CD4-positive, alpha-beta T cell treated with Interleukin-10 for 1 hour (primary cell): ENCODE data around the gene ZNF282.

Experiments
- DNase-seq: peaks from one replicate; pipeline ENCODE4 v3.0.0-alpha.2; 2020

The ZNF282 gene

DNA sequence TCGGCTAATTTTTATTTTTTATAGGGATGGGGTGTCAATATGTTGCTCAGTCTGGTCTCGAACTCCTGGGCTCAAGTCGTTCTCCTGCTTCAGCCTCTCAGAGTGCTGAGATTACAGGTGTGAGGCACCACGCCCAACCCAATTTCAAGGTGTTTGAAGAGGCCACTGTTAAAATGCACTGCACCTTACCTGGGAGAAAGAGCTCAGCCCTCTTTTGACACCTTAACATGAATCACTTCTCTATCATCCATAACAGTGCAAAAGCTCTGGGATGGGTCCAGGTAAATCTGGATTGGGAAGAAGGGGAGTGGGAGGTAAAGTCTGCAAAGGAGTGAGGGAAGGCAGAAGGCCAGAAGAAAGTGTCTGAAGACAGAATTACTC lies 557 bp upstream of the ZNF282 start:
- no peak for DNase-seq

DNA sequence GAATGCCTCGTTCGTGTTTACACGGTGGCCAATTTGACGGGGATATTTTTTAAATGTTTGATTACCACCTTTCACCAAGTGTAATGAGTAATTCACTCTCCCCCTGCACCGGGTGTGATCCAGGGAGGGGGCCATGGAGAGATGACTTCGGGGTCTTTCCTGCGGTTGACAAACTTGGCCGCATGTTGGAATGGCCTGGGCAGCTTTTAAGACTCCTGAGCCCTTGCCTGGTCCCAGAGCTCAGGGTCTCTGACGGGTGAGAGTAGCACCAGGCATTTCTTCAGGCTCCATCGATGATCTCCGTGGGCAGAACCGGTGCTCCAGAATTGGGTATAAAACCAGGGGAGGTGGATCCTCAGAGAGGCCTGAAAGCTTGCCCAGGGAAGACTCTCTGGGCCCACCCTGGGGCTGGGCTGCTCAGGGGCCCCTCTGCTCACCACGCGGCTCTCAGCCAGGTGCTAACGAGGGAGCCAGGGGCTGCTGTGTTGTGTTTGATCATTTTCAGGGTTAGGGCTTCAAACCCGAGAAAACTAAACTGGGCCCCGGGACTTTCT lies 882 bp downstream of the ZNF282 start:
- no peak for DNase-seq

DNA sequence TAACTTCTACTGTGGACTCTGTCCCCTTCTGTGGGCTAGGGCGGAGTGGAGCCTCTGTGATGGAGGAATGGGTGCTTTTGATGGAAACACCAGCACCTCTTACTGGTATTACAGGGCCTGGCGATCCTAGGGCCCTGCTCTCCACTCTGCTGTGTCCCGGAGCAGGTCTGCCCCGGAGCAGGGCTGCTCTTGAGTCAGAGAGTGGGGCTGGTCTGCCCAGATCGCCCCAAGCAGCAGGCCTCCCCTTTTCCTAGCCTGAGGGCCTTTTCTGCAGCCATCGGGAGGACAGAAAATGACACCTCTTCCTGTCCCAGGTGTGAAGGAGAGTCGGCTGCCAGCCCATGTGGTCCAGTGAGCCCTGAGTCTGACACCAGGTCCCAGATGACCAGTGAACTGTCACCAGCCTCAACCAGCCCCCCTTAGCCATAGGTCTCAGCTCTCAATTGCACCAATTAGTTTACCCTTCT lies 1.4 kb downstream of the ZNF282 start:
- DNase-seq, result no peak

DNA sequence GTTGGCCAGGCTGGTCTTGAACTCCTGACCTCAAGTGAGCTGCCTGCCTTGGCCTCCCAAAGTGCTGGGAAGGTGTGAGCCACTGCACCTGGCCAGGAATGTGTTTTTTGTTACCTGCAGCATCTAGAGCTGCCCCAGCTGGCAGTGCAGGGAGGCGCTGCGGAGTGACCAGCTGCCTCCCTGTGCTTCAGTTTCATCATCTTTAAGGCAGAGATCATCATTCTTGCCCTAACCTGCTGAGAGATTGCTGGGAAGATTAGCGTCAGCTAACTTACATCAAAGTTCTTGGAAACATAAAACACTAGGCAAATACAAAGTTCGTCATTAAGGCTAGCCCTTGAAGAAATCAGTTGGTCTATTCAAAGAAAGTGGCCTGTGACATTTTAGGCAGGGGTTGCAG lies 2.3 kb downstream of the ZNF282 start:
- no peak for DNase-seq

DNA sequence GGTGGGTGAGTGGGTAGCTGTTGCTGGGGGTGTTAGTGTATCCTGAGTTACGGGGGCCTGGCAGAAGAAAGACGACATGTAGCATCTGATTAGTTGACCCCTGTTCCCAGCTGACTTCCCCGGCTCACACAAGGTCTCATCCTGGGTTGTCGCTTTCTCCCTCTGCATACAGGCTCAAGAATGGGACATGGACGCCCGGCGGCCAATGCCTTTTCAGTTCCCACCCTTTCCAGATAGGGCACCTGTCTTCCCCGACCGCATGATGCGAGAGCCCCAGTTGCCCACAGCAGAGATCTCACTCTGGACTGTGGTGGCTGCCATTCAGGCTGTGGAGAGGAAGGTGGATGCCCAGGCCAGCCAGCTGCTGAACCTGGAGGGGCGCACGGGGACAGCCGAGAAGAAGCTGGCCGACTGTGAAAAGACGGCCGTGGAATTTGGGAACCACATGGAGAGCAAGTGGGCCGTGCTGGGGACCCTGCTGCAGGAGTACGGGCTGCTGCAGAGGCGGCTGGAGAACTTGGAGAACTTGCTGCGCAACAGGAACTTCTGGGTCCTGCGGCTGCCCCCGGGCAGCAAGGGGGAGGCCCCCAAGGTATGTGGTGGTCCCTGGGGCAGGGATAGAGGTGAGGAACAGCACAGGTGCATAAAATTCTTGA lies 2.9 kb downstream of the ZNF282 start:
- no peak for DNase-seq

DNA sequence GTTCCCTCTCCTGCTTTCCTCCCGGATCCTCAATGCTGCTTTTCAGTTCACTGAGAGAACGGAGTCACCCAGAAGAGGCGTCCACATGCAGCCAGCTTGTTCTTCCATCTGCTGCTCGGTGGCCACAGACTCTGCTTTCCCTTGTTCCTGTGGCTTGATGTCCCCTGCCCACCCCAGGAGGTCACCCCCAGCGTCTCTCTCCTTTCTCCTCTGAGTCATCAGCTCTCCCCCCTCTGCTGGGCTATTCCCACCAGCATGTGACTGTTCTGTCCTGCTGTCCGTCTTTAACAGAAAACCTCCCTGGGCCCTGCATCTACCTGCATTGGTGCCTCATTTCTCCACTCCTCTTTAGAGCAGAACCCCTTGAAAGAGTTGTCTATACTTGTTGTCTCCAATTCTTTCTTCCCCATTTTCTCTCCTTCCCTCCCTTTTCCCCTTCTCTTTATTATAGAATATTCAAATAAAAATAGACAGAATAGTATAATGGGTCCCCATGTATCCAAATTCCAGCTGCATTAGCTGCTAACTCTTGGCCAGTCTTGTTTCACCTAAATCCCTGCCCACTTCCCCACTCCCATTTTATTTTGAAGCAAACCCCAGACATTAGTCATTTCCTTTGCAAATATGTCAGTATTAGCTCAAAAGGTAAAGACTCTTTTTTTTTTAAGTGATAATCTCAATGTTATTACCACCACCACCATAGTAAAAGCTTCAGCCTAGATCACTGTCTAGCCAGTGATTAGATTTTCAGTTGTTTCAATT lies 4.1 kb downstream of the ZNF282 start:
- no peak for DNase-seq

DNA sequence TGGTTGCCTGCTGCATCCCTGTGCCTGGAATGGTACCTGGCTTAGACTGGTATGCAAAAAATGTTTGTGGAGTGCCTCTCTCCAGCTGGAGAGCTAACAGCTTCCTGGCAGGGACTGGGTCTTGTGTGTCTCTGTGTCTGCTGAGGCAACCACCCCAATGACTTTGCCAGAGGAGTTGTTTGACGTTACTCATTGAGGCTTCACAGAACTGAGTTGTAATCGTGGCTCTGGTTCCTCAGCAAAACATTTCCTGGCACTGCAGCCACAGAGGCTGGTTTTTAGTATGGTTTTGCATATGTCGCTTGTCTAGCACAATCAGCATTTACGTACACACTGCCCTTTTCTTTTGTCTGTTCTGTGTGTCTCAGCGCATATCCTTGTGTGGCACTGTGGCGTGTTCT lies 7.5 kb downstream of the ZNF282 start:
- DNase-seq, result no peak

DNA sequence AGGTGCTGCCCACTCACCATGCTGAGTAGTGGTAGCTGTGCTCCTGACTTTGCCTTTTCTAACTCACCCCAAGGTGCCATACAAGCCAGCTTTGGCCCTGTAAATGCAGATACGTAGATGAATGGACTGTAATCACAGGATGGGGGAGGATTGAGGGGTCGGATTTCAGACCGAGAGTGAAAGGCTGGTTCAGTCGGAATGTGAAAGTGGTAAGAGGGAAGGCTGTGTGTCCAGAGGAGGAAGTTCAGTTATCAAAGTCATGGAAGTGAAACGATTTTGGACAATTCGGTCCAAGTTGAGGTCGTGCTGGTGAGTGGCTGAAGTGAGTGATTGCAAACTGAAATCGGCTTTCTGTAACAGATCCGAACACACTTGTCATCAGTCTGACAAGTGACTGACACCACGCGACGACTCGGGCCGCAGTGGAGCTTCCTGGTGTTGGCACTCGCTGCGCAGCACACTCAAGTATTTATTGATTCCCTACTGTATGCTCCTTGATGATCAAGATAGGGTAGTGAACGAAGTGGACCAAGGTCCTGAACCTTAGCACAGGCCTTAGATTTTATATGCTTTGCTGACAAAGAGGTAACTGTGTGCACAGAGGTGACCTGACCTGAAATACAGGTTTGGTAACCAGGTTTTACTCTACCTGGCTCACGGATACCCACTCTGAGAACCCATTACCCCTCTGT lies 10.5 kb downstream of the ZNF282 start:
- no peak for DNase-seq

DNA sequence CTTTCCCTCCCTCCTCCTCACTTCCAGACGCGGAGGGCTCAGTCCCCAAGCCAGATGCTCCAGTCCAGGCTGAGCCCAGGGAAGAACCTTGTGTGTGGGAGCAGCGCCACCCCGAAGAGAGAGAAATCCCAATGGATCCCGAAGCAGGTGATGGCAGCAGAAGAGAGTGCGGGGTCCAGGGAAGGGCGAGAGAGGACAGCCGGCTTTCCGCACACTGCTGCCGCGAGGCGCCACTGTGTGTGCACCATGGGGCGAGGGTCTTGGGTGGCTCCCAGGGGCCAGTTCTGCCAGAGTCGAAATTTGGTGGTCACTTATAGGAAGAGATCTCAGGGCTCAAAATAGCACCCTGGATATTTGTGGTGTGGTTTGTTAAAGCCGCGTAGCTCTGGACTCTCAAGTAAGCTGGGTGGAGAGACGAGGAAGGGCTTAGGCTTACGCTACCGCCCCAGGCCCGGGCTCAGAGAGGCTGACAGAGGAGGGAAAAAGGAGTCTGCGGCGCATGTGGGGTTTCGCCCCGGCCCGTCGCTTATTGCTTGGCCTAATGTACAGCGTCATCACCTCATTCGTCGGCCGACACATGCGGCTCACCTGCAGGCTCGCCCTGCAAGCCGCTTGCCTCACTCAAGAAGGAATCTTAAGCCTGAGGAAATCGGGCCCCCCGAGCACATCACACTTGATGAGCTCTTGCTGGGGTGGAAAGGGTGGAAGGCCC lies 12.1 kb downstream of the ZNF282 start:
- DNase-seq, result no peak

DNA sequence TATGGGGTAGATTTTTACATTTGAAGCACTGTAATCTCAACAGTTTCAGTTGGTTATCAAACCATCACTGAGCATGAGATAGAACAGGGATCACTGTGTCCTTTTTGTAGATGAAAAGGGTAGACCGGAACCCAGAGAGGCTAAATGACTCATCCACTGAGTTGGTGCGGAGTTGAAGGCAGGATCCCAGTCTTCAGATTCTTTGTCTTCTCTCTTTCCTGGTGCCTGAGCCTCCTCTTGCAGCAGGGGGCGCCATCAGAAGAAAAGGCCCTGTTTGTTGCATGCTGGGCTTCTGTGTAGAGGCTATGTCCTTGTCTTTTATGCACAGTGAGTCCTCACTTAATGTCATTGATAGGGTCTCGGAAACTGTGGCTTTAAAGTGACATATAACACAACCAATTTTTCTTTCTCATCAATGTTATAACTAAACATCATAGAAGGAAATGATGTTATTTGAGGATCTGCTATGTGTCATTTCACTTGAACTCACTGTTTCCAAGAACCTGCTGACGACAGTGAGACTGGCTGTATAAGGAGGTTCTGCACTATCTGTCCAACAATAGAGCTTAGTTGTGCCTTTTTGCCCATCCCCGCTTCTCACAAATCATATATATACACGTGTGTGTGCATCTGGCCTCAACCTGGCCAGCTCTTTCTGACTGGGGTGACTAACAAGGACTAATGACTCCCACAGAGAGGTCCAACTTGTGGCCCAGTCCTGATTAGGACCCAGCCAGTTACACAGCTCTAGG lies 14.3 kb downstream of the ZNF282 start:
- peak; percentile 65 for DNase-seq

DNA sequence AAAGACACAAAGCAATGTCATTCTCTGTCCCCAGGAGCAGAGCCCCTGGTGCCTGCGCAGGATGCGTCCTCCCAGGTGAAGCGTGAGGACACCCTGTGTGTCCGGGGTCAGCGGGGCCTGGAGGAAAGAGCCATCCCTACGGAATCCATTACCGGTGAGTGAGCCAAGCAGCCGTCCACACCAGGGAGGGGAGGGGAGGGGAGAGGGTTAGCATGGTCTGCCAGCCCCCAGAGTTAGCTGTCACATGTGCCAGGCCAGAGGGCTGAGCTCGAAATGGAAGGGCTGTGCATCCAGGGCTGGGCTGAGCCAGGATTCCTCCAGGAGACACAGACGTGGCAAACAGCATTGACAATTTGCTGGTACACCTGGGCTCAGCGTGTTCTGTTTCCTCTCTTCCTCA lies 15.2 kb downstream of the ZNF282 start:
- DNase-seq, result no peak

DNA sequence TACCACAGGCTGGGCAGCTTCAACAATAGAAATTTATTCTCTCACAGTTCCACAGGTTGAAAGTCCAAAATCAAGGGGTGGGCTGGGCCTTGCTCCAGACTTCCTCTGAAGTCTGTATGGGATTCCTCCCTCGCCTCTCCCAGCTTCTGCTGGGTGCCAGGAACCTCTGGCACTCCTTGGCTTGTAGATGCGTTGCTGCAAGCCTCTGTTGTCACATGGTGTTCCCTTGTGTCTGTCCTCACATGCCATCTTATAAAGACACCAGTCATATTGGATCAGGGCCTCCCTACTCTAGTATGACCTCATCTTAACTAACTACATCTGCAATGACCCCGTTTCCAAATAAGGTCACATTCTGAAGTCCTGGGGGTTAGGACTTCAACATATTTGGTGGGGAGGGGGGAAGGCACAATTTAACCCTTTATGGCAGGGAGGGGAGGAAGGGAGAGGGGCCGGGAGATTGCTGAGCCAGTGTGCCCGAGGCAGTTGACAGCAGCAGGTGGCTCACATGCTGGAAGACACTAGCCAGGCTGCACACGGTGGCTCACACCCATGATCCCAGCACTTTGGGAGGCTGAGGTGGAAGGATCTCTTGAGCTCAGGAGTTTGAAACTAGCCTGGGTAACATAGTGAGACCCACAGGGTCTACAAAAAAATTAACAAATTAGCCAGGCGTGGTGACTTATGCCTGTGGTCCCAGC lies 18.8 kb downstream of the ZNF282 start:
- DNase-seq, result no peak

DNA sequence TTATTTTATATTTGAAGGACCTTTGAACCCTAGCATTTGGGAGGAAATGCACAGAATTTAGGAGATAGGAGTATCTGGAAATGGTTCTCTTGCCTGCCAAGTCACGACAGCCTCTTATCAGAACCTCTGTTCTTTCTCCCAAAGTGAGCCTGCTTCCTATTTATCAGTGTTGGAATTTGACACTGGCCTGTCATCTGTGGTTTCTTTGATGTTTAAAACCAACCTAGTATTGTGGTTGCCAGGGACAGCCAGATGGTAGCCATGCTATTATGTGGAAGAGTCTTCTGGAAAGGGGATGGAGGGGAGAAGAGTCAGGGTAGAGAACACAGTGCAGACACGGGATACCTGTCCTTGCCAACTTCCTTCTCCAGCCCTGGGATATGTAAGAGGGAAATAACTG lies 21.1 kb downstream of the ZNF282 start:
- no peak for DNase-seq

DNA sequence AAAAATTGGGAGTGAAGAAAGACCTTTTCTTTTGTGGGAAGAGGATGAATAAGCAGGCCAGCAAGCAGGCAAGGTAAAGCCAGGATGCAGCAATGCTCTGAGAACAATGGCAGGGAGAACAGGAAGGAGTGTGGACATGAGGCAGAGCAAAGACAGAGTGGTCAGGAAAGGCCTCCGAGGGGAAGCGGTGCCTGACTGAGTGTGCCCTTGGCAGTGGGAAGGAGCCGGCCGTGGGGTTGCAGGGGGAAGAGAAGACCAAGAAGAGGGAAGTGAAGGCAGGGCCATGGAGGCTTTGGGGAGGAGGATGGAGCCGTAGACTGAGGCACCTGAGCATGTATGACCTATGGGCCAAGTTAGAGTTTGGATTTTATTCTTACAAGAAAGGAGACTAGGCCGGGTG lies 22.2 kb downstream of the ZNF282 start:
- DNase-seq, result no peak

DNA sequence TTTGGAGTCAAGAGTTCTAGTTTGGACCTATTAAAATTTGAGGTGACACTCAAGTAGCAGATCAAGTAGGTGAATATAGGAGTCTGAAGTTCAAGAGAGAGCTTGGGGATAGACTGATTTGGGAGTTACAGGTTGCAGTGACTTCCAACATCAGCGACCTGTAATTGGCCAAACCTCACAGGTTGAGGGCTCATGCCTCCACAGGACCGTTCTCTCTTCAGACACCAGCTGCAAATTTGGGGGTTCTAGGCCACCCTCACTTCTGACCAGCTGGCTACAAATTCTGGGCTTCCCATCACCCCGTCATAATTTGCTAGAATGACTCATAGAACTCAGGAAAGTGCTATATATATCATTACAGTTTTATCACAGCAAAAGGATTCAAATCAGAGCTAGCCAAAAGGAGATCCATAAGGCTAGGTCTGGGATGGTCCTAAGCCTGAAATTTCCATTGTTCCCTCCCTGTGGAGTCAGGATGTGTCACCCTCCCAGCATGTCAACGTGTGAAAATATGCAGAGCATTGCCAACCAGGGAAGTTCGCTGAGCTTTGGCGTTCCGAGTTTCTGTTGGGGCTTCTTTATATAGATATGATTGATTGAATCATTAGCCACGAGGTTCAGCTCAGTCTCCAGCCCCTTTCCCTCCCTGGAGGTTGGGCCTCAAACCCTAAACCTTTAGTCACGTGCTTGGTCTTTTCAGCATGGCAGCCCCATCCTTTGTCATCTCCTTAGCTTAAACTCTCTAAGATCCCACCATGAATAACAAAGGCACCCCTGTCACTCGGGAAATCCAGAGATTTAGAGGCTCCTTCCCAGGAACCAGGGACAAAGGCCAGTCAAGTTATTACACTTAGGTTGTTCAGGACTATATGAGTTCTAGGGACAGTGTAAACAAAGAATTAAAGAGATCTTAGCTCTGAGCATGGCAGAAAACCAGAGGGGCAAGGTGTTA lies 23.4 kb downstream of the ZNF282 start:
- no peak for DNase-seq

DNA sequence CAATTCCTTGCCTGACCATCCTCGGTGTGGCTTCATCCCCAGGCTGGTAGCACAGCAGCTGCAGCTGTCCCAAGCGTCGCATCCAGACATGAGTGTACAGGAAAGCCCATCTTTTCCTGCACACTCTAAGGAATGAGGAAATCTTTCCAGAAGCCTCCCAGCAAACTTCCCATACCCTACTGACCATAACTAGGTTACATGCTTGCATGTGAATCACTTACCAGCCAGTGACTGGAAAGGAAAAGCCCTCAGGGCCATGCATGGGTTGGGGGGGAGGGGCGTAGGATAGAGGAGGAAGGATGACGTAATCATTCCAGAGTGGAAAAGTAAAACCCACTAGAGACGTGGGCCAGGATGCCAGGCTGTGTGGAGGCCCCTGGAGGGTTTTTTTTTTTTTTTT lies 25.2 kb downstream of the ZNF282 start:
- no peak for DNase-seq

DNA sequence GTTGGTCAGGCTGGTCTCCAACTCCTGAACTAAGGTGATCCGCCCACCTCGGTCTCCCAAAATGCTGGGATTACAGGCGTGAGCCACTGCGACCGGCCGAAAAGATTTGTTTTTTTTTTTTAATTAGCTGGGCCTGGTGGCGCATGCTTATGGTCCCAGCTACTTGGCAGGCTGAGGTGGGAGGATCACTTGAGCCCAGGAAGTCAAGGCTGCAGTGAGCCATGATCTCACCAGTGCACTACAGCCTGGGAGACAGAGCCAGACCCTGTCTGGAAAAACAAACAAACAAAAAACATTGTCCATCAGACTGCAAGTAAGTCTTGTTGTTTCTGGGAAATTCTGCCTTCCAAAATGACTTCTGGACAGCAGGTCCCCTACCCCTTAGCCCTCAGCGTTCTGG lies 27.8 kb downstream of the ZNF282 start:
- DNase-seq, result no peak

DNA sequence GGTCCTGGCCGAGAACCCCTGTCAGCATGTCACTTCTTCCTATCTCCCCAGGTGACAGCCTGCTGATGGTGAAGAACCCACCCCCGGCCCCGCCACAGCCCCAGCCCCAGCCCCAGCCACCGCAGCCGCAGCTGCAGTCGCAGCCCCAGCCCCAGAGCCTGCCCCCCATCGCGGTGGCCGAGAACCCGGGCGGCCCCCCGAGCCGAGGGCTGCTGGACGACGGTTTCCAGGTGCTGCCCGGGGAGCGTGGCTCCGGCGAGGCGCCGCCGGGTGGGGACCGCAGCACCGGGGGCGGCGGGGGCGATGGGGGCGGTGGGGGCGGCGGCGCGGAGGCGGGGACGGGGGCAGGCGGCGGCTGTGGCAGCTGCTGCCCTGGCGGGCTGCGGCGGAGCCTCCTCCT lies 28.4 kb downstream of the ZNF282 start:
- no peak for DNase-seq

DNA sequence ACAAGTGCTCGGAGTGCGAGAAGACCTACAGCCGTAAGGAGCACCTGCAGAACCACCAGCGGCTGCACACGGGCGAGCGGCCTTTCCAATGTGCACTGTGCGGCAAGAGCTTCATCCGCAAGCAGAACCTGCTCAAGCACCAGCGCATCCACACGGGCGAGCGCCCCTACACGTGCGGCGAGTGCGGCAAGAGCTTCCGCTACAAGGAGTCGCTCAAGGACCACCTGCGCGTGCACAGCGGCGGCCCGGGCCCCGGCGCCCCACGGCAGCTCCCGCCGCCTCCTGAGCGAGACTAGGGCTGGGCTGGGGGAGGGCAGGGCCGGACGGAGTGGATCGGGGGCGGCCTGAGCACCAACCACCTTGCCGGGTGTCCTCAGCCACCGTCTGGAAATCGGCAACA lies 29.0 kb downstream of the ZNF282 start:
- no peak for DNase-seq

DNA sequence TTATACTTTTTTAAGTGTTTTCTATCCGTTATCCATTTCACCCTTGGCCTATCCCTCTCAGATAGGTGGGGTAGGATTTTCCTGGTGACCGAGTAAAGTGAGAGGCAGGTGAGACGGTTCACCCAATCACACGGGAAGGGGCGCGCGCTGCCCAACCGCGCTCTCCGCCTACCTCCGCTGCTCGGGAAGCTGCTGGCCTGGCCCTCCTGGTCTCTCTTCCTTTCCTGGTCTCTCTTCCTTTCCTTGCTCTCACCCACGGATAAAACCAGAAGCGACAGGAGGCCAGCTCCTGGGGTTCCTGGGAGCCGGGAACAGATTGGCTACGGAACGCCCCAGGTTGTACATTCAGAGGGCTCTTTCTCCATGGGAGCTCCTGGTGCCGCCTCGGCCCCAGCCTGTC lies 29.8 kb downstream of the ZNF282 start:
- no peak for DNase-seq

DNA sequence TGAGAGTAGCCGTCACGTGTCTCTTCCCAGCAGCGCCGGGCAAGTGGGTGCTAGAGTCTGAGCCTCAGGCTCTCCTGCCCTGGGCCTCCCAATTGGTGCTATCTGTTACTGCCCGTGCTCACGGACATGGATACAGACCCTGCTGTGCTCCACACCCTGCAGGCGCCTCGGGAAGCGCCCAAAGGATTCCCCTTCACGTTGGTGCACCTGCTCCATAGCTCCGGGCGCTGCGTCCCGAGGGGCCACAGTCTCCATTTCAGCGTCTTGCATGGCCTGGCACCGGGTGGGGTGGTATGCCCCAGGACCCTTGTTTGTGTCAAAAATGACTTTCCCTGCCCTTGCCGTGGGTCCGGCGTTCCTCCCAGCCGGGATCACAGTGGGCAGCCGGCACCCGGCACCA lies 30.3 kb downstream of the ZNF282 start:
- no peak for DNase-seq
